Left renal cortex interstitium (tissue), 4 donors: Measurements from ENCODE around the gene FBXO44. TPM values are rescaled to one million over a fixed set of nuclear protein-coding genes. Genes with fewer than 3 reads are reported as not detected.
"Not testable (repeated sequence)": the region's sequence is repeated elsewhere in the genome, so short reads cannot be mapped to it uniquely, and the experiment has no call there.

Experiments used
- DNase-seq, 4 donors: peaks; one replicate each; pipeline ENCODE4 v3.0.0-alpha.2; 2013; ENCODE audit warnings: low read depth in 4 of 4, low spot score in 2 of 4, missing footprints in 1 of 4
- polyA plus RNA-seq, 4 donors: library from polyadenylated mRNA; unstranded; fragments of 120-200 nt; gene quantifications; one replicate each; pipeline ENCODE4 v1.2.1, GENCODE V29; 2013; ENCODE audit not compliant: insufficient read length in 4 of 4

Gene FBXO44
- polyA plus RNA-seq, 4 donors = 13.7 to 23.2 (median 18.5) TPM

GRCh38 chr1:11638121-11638520 lies 16.6 kb upstream of the FBXO44 start:
- DNase-seq = no peak

GRCh38 chr1:11639372-11639771 lies 15.3 kb upstream of the FBXO44 start:
- no peak for DNase-seq

- no peak for DNase-seq
Observed at GRCh38 chr1:11640101-11640500, 14.6 kb upstream of the FBXO44 start.

GRCh38 chr1:11640944-11641343 lies 13.7 kb upstream of the FBXO44 start:
- no peak for DNase-seq

GRCh38 chr1:11641776-11642305 lies 12.8 kb upstream of the FBXO44 start:
- DNase-seq = no peak

GRCh38 chr1:11642418-11643017 lies 12.2 kb upstream of the FBXO44 start:
- not testable (repeated sequence) for DNase-seq

- no peak for DNase-seq
Observed at GRCh38 chr1:11643782-11644181, 10.9 kb upstream of the FBXO44 start.

GRCh38 chr1:11645270-11645669 lies 9.4 kb upstream of the FBXO44 start:
- no peak for DNase-seq

GRCh38 chr1:11645670-11646265 lies 8.9 kb upstream of the FBXO44 start:
- DNase-seq = no peak

- DNase-seq = no peak
Observed at GRCh38 chr1:11646317-11646716, 8.4 kb upstream of the FBXO44 start.

GRCh38 chr1:11647333-11647732 lies 7.3 kb upstream of the FBXO44 start:
- no peak for DNase-seq

GRCh38 chr1:11648039-11648438 lies 6.6 kb upstream of the FBXO44 start:
- no peak for DNase-seq

GRCh38 chr1:11648732-11649158 lies 5.9 kb upstream of the FBXO44 start:
- DNase-seq = no peak

GRCh38 chr1:11649237-11649623 lies 5.4 kb upstream of the FBXO44 start:
- no peak for DNase-seq

- DNase-seq = no peak
Observed at GRCh38 chr1:11649624-11650330, 4.9 kb upstream of the FBXO44 start.

- DNase-seq = no peak
Observed at GRCh38 chr1:11650331-11650991, 4.2 kb upstream of the FBXO44 start.

- no peak for DNase-seq
Observed at GRCh38 chr1:11651017-11651416, 3.7 kb upstream of the FBXO44 start.

- DNase-seq = no peak
Observed at GRCh38 chr1:11652203-11652780, 2.4 kb upstream of the FBXO44 start.

- DNase-seq = no peak
Observed at GRCh38 chr1:11653101-11653860, 1.4 kb upstream of the FBXO44 start.

GRCh38 chr1:11653861-11654136 lies 878 bp upstream of the FBXO44 start:
- DNase-seq = no peak
